GM20431 (cell line): ENCODE measurements around the gene RNF17.

Source experiments
- in situ Hi-C: fragments of 300-500 bp; cut with MseI, MboI; formaldehyde crosslinking; loops from one replicate; pipeline ENCODE4 v1.15.0; 2020; ENCODE audit warnings: low sequenced_read_pairs; ENCODE audit not compliant: unreplicated experiment

RNF17 gene

DNA sequence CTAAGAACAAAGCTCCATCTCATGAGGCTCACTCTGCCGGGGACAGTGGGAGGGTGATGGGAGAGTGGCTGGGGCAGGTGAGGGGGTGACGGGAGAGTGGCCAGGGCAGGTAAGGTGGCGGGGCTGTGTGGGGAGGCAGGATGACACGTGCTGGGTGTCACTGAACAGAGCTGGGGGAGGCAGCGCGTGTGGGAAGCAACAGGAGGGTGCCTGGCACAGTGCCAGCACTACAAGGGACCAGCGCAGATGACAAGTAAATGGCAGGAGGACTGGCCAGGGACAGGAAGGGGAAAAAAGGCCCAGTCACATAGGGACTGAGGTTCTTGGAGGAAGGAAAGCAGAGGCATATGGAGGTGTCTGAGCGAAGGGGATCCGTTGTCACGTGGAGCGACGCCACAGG is 129.9 kb downstream of the RNF17 start:
- in situ Hi-C loops, result no loop called here

DNA sequence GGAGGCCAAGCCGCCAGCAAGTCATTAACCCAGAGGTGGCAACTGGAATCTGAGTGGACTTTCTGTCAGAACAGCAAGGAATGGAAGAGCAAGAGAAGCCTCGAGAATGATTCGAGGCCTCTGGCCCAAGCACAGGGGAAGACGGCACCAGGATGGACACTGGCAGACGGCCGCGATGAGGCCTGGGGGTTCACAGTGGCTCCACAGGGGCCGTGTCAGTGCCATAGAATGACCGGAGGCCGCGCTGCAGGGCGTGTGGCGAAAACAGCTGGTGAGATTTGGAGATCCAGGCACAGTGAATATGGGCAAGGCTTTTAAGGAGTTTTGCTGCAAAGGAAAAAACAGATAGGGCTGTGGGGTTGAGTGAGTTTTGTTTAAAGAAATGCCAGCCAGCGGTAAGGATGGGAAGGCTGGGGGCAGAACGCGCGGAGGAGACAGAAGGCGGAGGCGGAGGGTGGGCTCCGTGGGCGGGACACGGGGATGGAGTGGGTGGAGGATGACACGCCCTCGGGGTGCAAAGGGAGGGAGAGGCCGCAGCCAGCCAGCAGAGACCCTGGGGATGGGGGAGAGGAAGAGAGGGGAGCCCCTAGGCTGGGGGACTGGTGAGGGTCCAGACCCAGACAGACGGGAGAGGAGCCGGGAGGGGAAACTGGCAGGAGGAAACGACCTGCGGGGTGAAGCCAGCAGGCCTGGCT is 130.5 kb downstream of the RNF17 start:
- in situ Hi-C loops, result no loop called here

DNA sequence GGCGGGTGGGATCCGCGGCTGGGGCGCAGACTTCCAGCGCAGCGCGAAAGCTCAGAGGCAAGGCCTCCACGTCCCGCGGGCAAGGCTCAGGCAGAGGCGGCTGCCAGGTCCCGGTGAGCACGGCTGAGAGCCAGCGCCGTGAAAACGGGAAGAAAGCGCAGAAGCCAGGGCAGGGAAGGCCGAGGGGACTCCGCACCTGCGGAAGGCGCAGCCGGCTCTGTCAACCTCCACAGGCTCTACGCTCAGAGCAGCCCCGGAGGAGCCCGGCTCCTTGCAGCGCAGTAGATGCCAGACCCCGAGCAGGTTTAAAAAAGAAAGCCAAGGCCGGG is 131.0 kb downstream of the RNF17 start:
- in situ Hi-C loops, result no loop called here

DNA sequence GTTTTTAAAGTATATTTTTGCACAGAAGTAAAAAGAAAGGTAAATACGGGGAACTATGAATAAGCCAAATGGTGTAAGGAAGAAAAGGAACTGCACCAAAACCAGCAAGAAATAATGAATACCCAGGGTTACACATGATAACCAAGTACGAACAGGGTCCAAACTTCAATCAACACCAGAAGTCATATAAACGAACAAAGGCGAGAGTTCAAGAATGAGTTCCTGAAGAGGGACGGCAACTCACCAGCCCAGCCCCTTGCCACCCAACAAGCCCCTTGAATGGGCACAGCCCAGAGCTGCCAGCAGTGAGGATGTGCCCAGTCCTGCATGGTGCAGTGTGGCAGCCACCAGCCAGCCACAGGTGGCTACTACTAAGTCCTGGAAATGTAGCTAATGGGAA is 132.1 kb downstream of the RNF17 start:
- in situ Hi-C loops, result no loop called here

DNA sequence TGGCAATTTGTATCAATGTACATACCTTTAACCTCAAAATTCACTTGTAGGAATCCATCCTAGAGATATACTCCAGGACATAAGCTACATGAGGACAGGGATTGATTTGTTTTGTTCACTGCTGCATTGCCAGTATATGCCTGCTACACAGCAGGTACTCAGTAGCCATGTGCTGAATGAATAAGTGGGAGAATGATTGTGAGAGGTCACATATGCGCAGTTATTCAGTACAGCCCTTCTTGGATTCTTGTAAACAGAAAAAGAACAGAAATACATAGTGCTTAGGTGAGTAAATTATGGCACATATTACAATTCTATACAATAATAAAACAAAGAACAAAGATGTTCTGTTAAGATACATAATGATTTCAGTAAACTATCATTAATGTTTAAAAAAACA is 133.3 kb downstream of the RNF17 start:
- in situ Hi-C loops, result no loop called here

DNA sequence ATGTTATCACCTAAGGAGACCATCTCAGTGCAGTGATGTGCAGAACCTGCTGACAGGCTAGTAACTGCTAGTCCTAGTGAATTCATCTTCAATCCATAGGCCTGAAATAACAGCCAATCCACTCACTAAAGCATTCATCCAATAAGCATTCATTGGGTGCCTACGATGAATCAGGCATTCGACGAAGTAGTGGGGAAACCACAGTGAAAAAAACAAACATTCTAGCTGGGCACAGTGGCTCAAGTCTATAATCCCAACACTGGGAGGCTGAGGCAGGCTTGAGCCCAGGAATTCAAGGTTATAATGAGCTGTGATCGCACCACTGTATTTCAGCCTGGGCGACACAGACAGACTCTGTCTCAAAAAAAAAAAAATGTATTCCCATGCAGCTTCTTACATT is 135.6 kb downstream of the RNF17 start:
- in situ Hi-C loops, result no loop called here

DNA sequence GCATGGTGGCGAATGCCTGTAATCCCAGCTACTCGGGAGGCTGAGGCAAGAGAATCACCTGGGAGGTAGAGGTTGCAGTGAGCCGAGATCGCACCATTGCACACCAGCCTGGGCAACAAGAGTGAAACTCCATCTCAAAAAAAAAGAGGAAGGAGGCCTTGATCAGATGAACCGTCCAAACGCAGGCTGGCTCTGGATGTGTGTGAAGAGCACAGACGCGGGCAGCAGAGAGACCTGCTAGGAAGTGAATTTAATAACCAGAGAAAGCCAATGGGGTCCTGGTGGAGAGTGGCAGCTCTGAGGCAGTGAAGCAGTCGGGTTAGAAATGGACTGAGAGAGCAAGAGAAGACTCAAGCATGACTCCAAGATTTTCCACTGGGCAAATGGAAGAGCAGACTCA is 136.5 kb downstream of the RNF17 start:
- in situ Hi-C loops, result no loop called here

DNA sequence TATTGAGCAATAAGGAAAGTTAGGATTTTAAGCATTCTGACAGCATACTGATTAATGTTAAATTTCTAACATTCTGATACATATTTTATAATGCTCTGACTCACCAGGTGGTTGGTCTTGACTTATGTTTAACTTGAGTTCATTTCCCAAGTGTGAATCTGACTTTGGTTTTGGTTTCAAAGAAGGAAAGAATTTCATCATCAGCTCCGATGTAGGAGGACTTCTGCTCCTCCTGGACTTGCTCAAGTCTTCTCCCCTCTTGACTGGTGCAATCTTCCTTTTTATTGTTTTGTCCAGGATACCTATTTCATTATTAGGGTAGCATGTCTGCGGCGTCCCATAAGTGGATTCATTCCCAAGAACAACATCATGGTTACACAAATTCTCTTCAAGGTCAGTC is 141.3 kb downstream of the RNF17 start:
- in situ Hi-C loops, result no loop called here

DNA sequence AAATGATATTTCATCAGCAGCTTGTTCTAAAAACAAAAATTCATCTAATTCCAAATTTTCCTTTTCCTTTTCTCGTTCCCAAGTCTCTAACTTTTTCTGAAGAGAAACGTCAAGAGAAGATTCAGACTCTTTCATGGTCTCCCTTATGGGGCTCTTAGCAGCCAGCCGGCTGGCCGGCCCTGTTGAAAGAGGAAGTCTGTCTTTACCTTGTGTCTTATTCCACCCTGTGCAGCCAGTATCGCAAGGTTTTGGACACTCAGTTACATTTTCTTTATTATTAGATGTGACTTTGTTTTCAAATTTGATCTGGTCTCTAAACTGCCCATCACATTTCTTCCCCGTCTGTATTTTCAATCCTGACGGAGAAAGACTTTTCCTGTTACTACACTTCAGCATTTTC is 142.3 kb downstream of the RNF17 start:
- in situ Hi-C loops, result no loop called here

DNA sequence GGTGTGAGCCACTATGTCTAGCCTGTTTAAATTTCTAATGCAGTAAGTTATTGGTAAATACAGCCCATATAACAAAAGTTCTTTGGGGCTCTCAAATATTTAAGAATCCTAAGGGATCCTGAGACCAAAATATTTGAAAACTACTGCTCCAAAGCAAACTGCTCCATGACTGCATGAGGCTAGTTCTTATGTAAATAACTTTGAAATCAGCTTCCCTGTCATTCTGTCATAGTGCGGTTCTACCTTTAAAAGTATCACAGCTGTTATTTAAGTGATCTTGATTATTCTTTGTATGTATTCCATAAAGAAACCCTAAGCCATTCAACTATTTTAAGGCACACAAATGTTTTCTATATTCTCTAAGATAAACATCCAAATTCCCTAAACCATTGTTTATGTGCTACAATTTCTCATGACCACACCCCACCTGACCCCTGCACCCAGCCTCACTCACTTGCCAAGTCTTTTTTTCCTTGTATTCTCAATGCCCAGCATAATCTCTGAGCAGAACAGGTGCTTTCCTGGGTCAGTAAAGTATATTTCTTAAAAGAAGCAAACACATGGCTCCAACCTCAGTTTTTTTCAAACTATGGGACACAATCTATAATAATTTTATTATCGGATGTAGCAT is 146.6 kb downstream of the RNF17 start:
- in situ Hi-C loops, result no loop called here

DNA sequence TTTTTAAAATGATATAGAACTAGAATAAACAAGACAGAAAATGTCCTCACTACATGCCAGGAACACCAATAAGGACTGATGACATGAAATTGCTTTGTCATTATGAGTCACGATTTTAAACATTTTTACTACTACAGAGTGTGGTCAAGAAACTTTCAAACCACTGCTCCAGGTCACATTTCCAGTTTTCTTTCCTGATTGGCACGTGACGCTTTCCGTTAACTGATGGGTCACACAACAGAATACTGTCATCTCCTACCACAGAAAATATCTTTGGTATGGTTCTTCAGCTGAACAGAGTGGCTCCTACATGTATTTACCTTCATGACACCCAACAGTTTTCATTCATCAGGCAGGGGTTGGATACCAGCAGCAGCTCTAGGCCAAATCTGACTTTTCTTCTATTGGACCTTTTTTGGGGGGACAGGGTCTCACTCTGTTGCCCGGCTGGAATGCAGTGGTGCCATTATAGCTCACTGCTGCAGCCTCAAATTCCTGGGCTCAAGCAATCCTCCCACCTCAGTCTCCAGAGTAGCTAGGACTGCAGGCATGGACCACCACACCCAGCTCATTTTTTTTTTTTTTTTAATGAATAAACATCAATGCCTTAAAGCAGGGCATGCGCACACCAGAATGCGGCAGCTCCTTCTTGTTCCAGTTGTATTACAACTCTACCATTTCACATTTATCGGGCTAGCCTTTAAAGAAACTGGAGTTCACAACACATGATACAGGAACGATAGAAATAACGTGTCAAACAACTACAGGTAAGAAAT is 147.4 kb downstream of the RNF17 start:
- in situ Hi-C loops, result no loop called here

DNA sequence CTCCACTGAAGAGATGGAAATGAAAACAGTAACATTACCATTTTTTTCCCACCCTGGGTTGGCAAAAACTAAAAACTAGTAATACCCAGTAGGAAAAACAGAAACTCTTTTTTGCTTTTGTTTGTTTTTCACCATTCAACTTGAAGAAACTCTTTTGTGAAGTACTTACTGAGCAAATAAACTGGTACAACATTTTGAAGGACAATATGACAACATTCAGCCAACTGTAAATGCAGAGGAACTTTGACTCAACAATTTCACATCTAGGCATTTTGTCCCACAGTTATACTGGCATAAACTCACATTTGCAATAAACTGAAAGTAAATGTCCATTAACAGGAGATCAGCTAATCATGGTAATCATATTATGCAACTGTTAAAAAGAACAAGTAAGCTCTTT is 152.5 kb downstream of the RNF17 start:
- in situ Hi-C loops, result no loop called here

DNA sequence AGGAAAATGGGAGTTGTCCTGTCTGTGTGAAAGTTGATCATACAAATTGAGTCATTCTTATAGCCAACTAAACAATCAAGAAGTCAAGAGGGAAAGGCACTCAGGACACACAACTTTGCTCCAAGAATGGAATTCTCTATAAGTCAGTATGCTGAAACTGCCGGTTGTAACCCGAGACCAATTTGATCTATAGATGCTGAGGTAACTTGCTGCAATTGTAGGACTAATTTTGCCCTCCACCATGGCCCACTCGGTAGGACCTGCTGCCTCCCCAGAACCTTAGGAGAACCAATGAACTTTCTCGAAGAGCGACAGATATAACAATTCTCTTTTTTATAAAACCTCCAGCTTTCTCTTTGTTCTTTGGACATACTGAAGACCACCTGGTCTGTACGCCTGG is 157.0 kb downstream of the RNF17 start:
- in situ Hi-C loops, result no loop called here

DNA sequence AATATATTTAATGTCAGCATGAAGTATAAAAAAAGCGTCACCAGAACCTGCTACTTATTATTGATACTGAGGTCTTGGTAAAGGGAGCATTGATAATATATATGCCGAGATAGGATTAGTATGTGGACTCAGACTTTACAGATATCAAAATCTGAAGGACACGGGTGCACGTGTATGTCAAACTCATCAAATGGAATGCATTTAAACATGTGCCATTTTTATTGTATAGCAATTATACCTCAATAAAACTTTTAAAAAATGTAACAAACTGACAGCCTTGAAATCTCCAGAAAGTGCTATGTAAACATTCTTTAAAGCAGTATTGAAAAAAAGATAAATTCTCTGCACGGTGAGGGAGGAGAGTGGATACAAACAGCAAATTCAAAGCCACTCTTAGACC is 157.9 kb downstream of the RNF17 start:
- in situ Hi-C loops, result no loop called here

DNA sequence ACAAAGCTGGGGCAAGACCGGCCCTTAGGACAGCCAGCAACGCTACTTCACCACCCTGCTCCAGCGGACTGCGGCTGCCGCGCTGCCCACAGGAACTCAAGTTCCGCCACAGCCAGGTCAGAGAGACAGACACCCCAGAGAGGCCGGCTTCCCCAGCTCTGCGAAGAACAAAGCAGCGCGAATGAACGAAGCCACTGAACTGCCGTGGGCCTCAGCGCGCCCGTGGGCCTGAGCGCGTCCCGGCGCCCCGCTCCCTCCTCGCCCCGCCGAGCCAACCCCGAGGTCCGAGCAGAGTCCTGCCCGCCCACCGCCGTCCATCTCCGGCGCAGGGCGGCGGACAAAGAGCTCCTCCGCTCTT is 158.4 kb downstream of the RNF17 start:
- in situ Hi-C loops, result no loop called here

DNA sequence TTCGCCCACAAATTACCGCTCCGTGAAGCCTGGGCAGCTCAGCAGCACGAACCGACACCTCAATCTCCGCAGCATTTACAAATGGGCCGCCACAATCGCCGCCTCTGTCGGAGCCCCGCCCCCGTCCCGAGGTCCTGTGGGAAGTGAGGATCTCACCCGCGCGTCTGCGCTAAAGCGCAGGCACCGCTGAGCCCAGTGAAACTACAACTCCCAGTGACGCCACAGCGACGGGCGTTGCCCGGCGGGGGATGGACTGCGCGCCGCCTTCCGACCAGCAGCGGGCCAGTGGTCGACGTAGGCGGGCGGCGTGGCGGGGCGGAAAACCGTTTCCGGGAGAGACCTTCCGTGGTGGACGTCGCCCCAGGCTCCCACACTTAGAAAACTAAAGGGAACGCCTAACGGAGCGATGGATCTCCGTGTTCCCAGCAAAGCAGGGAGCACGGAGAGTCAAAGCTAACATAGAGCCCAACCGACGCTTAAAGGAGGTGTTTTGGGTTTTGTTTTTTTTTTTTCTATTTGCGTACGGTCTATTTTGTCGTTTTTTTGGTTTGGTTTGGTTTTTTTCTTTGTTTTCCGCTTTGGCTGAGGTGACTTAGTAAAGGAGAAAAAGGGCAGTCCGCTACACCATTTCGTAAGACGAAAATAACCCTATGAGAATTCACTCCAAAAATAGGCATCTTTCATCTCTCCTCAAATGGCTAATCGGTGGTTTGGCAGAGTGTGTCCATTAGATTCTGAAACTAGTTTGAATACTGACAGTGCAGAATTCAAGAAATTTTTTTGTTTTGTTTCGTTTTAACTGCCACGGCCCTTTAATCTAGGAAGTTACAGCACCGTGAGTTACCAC is 159.0 kb downstream of the RNF17 start:
- in situ Hi-C loops, result no loop called here

DNA sequence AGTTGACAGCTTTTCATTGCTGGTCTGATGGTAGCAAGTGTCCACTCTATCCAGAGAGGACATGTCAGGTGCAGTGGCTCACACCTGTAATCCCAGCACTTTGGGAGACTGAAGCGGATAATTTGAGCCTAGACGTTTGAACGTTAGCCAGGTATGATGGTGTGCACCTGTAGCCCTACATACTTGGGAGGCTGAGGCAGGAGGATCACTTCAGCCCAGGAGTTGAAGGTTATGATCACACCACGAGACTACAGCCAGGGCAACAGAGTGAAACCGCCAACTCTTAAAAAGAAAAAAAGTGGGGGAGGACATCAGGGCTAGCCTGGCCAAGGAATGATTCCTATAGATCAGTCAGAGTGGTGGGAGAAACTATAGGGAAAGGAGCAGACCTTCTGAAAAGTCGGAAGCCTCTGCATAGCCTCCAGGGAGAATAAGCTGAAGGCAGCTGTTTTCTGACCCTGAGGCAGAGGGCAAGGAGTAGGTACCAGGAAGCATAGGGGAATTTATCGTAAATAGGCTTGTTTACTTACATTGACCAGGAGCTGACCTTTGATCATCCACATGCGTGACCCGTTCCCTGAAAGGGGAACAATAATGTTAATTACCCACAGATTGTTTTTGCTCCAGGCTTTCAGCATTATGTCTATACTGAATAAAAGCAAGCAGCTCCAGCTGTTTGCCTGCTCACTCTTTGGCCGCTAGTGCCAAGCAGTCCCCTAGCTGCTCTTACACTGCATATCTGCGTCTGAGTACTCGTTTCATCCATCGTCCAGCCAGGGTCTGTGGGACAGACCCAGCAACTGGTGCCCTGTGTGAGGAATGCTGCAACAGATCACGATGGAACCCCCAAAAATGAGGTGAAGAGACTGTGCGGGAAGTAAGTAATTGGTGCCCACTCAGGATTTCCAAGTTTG is 161.6 kb downstream of the RNF17 start:
- in situ Hi-C loops, result no loop called here

DNA sequence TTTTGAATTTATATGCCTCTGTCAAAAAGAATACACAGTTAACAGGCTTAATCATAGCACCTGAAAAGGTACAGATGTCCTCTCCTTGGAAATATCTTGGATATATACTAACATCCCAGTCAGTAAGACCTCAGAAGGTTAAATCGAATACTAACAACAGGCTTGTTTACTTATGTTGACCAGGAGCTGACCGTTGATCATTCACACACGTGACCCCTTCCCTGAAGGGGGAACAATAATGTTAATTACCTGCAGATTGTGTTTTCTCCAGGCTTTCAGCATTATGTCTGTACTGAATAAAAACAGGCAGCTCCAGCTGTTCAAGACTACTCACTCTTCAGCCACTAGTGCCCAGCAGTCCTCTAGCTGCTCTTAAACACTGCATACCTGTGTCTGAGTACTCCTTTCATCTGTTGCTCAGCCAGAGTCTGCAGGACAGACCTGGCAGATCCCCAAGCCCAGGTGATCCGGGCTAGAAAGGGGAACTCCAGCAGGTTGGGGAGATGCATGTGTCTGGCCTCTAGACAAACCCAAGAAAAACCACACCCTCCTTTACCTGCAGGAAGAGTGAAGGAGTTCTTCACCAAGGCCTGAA is 163.9 kb downstream of the RNF17 start:
- in situ Hi-C loops, result no loop called here

DNA sequence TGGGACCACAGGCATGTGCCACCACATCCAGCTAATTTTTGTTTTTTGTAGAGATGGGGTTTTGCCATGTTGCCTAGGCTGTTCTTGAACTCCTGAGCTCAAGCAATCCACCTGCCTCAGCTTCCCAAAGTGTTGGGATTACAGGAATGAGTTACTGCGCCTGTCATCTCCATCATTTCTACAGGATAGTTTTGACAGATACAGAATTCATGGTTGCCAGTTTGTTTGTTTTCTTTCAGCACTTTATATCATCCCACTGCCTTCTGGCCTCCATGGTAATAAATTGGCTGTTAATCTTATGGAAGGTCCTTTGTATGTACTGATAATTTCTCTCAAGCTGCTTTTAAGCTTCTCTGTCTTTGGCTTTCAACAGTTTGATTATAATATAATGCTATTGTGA is 165.2 kb downstream of the RNF17 start:
- in situ Hi-C loops, result no loop called here
